HG03045 (cell line): Measurements from ENCODE around the gene ROBO3.

ENCODE experiments used
- ATAC-seq: cut with Tn5 transposase; IDR thresholded peaks from one replicate; pipeline ENCODE4 v1.9.1; 2021; ENCODE audit warnings: mild to moderate bottlenecking, moderate library complexity; ENCODE audit not compliant: unreplicated experiment

ROBO3 gene

GRCh38 chr11:124874571-124875255 lies 9.5 kb downstream of the ROBO3 start:
- ATAC-seq, result no peak

DNA sequence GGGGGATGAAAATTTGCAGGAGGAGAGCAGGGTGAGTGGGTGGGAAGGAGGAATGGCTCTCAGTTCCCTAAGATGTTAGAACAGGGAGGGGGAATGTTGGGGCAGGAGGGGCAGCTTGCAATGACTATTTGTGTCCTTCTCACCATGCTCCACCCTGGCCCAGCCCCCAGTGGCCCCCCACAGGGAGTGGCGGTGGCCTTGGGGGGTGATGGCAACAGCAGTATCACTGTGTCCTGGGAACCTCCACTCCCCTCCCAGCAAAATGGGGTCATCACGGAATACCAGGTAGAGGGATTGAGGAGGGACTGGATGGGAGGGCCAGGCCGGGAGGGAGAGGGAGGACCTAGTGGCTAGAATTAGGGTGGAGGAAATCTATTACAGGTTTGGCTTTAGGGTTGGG lies 10.2 kb downstream of the ROBO3 start:
- no peak for ATAC-seq

DNA sequence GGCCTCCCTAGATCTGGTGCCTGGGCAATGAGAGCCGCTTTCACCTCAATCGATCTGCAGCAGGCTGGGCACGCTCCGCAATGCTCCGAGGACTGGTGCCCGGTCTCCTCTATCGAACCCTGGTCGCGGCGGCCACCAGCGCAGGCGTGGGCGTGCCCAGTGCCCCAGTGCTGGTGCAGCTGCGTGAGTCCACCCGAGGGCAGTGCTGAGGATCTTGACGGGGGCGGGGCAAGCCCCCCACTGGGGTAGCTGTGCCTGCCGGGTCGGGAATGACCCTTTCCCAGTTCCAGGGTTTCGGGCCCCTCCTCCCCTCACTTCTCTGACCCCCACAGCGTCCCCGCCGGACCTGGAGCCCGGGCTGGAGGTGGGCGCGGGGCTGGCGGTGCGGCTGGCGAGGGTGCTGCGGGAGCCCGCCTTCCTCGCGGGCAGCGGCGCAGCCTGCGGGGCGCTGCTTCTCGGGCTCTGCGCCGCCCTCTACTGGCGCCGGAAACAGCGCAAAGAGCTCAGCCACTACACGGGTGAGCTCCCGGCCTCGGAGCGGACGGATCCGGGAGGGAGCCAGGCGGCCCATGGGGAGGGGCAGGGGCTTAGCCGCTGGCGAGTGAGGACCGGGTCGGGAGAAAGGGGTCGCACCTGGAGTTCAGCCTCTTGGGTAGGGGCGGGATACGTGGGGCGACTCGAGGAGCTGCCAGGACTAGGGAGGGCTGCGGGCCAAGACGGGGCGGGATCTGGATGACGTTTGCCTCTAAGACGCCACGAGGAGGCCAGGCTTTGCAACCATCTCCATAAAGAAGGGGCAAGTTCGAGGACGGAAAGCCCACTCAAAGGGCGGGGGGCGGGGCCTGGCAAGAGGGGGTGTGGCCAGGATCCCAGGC lies 10.9 kb downstream of the ROBO3 start:
- ATAC-seq, result peak; percentile 86

DNA sequence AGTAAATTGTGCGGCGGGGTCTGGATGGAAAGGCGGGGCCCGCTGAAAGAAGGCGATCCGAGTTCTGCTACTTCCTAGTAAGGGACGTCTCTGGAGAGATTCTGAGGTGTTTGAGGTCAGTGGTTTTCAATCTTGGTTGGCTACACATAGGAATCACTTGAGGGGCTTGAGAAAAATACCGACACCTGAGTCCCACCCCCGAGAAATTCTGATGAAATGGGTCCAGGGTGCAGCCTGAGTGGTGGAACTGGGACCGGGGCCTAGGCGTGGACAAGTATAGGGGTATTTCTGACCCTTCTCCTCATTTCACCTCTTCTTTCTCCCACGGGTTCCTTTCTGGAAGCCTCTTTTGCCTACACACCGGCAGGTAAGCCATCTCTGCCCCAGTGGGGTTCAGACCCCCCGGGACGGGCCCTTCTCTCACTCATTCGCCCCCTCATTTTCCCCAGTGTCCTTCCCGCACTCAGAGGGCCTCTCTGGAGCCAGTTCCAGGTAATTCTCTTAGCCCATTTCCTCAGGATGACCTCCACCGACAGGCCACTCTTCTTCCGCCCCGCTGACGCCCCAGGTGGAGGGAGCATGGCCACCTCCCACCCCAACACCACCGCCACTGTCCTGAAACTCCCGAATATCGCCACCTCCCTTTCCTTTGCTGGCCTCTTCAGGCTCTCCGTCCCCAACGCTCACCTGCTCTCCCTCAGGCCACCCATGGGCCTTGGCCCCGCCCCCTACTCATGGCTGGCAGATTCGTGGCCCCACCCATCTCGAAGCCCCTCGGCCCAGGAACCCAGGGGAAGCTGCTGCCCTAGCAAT lies 11.8 kb downstream of the ROBO3 start:
- no peak for ATAC-seq

DNA sequence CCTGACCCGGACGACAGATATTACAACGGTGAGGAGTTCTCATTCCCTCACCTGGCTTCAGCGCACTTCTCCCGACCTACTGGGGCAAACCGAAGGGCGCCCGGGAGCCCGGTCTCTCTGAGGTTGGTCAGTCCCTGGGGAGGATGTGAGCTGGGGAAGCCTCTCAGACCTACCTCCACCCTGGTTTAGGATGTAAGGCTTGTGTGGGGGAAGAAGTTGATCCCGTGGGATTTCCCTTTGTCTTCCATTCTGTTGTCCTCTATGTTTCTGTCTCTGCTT lies 12.3 kb downstream of the ROBO3 start:
- no peak for ATAC-seq

GRCh38 chr11:124877910-124878758 lies 12.9 kb downstream of the ROBO3 start:
- no peak for ATAC-seq

- no peak for ATAC-seq
These were observed 13.7 kb downstream of the ROBO3 start for GRCh38 chr11:124878759-124879492.

DNA sequence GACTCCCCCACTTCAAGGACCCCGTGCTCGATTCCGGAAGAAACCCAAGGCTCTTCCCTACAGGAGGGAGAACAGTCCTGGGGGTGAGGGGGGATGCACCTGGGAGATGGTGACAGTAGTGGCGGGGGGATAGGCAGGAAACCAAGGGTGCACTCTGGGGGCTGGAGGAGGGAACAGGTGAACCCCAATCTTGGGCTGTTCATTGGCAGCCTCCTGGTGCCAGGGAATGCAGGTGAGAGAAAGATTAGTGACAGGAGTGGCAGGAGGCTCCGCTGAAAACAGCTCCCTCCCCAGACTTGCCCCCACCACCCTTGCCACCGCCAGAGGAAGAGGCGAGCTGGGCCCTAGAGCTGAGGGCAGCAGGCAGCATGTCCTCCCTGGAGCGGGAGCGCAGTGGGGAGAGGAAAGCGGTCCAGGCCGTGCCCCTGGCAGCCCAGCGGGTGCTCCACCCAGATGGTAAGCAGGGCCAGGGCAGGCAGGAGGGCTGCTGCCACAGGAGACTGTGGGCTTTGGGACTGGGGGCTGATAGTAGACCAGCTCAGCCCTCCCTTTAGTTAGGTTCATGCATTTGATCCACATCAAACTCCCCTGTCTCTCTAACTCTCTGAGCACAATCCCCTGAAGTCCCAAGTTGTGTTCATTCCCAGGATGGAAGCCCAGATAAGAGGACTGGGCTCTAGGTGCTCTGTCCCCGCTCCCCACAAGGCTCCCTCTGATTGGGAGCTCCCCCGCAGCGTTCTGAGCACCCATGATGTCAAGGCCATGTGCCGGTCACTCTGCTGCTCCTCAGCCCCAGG lies 14.5 kb downstream of the ROBO3 start:
- no peak for ATAC-seq

DNA sequence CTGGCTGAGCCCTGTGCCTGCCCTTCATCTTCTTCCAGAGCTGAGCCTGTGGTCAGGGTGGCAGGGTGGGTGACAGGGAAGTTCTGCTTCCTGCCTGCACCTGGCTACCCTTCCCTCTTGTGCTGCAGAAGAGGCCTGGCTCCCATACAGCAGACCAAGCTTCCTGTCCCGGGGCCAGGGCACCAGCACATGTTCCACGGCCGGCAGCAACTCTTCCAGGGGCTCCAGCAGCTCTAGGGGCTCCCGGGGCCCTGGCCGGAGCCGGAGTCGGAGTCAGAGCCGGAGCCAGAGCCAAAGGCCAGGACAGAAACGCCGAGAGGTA lies 15.0 kb downstream of the ROBO3 start:
- no peak for ATAC-seq

DNA sequence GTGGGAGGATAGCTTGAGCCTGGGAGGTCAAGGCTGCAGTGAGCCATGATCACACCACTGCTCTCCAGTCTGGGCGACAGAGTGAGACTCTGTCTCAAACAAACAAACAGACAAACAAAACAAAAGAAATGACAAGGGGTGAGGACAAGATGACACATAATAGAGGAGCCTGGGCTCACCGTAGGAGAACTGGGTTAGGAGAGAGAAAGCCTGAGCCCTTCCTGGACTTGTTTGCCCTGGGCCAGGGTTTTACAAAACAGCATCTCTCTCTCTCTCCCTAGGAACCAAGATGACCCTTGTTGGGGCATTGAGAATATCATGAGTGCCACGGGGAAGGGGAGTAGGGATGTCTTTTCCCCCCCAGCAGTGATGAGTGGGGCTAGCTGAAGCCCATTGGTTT lies 15.7 kb downstream of the ROBO3 start:
- no peak for ATAC-seq

GRCh38 chr11:124882339-124883071 lies 17.3 kb downstream of the ROBO3 start:
- ATAC-seq, result no peak

DNA sequence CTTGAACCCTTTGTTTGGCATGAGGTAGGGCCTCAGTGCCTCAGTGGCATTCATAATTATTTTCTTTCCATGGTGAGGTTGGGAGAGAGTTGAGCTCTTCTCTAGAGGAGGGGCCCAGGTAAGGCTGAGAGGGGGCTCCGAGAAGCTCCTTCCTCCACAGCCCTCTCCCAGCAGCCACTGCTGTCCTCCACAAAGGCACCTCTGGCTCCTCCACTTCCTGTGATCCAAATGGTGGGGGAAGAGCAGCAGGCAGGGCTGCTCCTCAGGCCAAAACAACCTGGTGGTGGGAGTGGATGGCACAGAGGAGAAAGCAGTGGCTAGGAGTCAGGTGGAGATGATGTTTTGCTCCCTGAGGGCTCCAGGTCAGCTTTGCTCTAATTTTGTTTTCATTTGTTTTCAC lies 19.1 kb downstream of the ROBO3 start:
- no peak for ATAC-seq

DNA sequence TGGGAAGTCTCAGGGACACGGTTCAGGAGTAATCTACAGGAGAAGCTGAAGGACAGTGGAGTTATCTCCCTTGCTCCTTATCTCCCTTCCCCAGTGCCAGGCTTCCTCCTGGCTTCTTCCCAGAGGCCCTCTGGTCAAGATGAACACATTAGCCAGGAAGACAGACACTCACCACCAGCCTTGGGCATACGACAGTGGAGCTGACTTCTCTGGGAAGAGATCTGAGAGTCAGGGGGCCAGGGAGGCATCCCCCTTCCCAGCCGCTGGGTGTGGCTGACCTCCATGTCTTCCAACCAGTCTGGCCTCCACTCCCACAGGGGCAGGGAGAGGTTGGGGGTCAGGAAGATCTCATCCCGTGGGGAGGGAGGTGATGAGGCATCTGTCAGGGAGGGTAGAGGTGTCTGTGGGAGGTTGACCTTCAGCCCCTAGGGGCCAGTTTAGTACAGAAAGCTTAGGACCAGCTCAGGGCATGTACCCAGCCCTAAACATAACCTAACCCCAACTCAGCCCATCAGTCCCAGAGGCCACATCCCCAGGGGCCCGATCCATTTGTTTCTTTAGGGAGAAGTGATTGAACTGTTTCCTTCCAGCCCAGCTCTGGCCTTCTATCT lies 19.7 kb downstream of the ROBO3 start:
- no peak for ATAC-seq

DNA sequence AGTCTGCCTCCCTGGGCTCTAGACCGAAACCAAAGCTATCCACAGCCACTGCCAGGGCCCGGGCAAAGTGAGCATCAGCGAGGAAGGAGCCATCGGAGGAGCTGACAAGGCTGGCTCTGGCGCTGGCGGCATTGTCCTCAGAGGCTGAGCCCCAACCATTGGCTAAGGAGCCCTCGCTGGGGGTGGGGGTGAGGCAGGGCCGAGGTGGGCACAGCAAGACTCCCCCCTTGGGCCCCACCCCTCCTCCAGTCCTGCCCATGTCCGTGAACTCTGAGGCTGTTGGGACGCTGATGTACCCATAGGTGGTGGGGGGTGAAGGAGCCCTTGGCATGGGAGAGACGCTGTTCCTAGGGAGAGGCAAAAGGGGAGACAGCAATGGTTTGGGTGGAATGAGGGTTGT lies 21.2 kb downstream of the ROBO3 start:
- ATAC-seq, result no peak

- ATAC-seq, result no peak
These were observed 21.9 kb downstream of the ROBO3 start for GRCh38 chr11:124886978-124887666.

- ATAC-seq, result no peak
These were observed 22.4 kb downstream of the ROBO3 start for GRCh38 chr11:124887667-124888013.

DNA sequence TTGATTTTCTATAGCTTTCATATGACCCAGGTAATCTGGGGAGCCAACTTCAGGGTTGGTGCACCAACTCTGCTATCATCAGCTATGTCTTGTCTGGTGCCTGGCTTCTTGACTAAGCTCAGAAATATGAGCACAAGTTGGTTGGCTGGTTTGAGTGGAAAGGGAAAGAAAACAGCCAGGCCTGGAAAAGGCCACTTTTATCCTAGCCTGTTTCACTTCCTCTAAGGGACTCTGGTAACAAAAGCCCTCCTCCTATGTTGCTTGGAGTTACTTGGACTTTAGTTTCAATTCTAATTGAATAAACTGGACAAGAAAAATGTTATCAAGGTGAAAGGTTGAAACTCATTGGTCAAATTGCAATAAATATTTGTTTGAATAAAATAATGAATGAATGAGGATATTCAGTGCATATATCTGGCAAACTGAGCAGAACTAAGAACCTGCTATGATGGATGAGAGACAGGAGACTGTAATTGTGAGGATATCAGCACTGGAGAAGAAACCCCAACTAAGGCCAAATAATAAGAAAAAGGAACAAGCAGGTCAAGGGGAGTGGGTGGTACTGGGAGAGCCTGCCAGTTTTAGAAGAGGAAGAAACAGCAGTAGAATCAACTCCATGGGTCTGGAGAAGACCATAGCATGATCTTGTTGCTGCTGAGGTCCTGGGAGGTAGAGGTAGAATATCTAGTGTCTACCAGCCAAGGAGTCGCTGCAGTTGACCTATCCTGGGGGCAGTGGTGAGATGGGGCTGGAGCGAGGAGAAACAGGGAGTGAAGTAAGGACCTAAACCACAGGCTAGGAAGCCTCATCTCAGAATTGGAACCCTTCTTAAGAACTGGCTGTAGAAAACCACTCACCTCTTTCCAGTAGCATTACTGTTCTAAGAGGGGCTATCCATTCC lies 24.2 kb downstream of the ROBO3 start:
- no peak for ATAC-seq
